Osteoblast (primary cell): Measurements from ENCODE around the gene COL13A1. TPM values are rescaled to one million over a fixed set of nuclear protein-coding genes. Genes with fewer than 3 reads are reported as not detected.
A peak's percentile ranks its signal among the peaks of the same experiment; 100 is the strongest.

ENCODE experiments used
- DNase-seq: peaks from one replicate; pipeline ENCODE4 v3.0.0; 2011; ENCODE audit warnings: low spot score, mixed read lengths; ENCODE audit not compliant: insufficient read length; ENCODE audit errors: missing footprints
- H2AFZ ChIP-seq: 2 replicates; pipeline ENCODE4 v1.6.0; 2011; ENCODE audit warnings: mild to moderate bottlenecking, low read length
- H3K27ac ChIP-seq: 2 replicates; pipeline ENCODE4 v1.5.1; 2011; ENCODE audit warnings: mild to moderate bottlenecking, low read depth, low read length, moderate library complexity
- H3K27me3 ChIP-seq: 2 replicates; pipeline ENCODE4 v1.6.0; 2012; ENCODE audit warnings: mild to moderate bottlenecking, control low read depth, inconsistent platforms, low read length, moderate library complexity; ENCODE audit not compliant: insufficient read depth
- H3K36me3 ChIP-seq: 2 replicates; pipeline ENCODE4 v1.5.1; 2011; ENCODE audit warnings: mild to moderate bottlenecking, low read length, control low read depth, moderate library complexity; ENCODE audit not compliant: insufficient read depth
- H3K4me1 ChIP-seq: 2 replicates; pipeline ENCODE4 v1.5.1; 2011; ENCODE audit warnings: mild to moderate bottlenecking, low read length, control low read depth, moderate library complexity; ENCODE audit not compliant: insufficient read depth
- H3K4me2 ChIP-seq: 2 replicates; pipeline ENCODE4 v1.6.0; 2011; ENCODE audit warnings: mild to moderate bottlenecking, low read length; ENCODE audit not compliant: insufficient read depth
- H3K4me3 ChIP-seq: fragments of 200-600 bp; sonication (generic); 3 replicates; pipeline ENCODE4 v1.5.1; 2012; ENCODE audit warnings: mild to moderate bottlenecking, low read length, inconsistent platforms; ENCODE audit not compliant: insufficient read depth
- H3K79me2 ChIP-seq: 2 replicates; pipeline ENCODE4 v1.6.0; 2012; ENCODE audit warnings: mild to moderate bottlenecking, low read length, control low read depth, inconsistent platforms; ENCODE audit not compliant: insufficient read depth
- H3K9me3 ChIP-seq: 2 replicates; pipeline ENCODE4 v1.5.1; 2011; ENCODE audit warnings: low read depth, low read length, control low read depth
- H4K20me1 ChIP-seq: 2 replicates; pipeline ENCODE4 v1.6.0; 2012; ENCODE audit warnings: mild to moderate bottlenecking, low read length, control low read depth; ENCODE audit not compliant: insufficient read depth
- total RNA-seq: library from RNA; depleted of rRNA; stranded (reverse); fragments of >200 nt; gene quantifications from 2 replicates; pipeline ENCODE4 v1.2.3, GENCODE V29; 2012
- TF ChIP-seq, protein P1 (sequence below): IDR thresholded peaks from 2 replicates; pipeline ENCODE4 v1.5.1; 2011; ENCODE audit warnings: mild to moderate bottlenecking, low read depth, low read length, moderate library complexity; ENCODE audit errors: extremely low read depth

COL13A1 gene
- total RNA-seq, 1 donor, result 1.1 TPM

DNA sequence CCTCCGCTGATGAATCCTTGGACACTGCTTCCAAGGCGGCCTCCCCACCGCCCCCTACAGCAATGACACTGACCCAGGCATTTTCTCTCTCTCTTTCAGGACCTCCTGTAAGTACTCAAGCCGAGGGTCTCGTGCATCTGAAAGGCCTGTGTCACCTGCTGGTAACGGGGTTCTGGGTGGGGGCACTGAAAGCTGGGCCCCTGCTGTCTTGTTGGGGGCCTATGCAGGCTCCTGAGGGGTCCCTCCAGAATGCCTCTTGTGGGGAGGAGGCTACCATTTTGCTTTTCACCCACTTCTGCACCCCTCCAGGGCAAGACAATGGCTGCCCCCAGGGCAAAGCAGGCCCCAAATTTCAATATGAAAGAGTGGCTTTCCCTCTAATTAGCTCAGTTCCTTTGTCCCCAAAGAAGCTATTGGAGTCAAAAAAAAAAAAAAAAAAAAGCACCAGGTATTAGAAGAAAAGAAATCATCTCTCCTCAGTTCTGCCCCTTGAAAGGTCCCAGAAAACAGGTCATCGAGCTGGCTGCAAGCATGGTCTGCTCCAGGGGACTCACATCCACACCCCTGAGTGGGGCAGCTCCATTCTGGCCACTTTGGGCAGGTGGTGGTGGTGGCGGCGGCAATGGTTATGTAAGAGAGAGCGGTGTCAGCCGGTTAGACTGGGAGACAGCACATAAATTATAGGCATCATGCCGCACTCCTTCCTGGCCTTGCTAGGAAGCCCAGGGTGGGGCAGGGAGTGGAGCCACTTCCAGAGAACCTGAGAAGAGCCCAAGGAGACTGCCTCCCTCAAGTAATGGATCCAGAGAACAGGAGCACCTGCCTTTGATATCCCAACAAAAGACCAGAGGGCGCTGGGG, 66.2 kb downstream of the COL13A1 start:
- Histone ChIP-seq H3K27me3 (no peaks in the 10 kb centered on the region), H3K4me3 (no peak overlapping the region), H3K36me3 (no peaks in the 10 kb centered on the region), H2AFZ (no peak overlapping the region), H4K20me1 (no peaks in the 10 kb centered on the region), H3K79me2 (no peaks in the 10 kb centered on the region), H3K27ac (no peak overlapping the region), H3K9me3 (no peaks in the 10 kb centered on the region), H3K4me2 (no peak overlapping the region), H3K4me1 (peaks cover 47% of the 10 kb centered on the region)
- DNase-seq, result peak; percentile 42
- TF ChIP-seq, protein P1, sequence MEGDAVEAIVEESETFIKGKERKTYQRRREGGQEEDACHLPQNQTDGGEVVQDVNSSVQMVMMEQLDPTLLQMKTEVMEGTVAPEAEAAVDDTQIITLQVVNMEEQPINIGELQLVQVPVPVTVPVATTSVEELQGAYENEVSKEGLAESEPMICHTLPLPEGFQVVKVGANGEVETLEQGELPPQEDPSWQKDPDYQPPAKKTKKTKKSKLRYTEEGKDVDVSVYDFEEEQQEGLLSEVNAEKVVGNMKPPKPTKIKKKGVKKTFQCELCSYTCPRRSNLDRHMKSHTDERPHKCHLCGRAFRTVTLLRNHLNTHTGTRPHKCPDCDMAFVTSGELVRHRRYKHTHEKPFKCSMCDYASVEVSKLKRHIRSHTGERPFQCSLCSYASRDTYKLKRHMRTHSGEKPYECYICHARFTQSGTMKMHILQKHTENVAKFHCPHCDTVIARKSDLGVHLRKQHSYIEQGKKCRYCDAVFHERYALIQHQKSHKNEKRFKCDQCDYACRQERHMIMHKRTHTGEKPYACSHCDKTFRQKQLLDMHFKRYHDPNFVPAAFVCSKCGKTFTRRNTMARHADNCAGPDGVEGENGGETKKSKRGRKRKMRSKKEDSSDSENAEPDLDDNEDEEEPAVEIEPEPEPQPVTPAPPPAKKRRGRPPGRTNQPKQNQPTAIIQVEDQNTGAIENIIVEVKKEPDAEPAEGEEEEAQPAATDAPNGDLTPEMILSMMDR, result no peak

DNA sequence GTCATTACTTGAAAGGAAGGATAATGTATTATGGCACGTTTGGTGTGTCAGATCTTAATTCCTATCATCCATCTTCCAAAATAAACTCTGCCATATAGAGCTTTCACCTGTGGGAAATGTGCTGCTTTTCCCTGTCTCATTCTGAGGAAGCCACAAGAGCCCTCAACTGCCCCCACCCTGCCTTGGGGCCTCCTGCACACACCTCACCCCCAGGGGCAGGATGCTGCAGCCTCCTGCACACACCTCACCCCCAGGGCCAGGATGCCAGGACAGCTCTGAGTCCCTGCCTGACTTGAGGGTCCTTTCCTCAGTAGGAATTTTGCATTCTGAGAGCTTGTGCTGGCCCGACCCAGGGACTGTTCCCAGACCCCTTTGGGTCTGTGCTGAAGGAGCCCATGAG, 67.1 kb downstream of the COL13A1 start:
- Histone ChIP-seq H3K4me2 (no peak overlapping the region), H4K20me1 (no peaks in the 10 kb centered on the region), H2AFZ (no peak overlapping the region), H3K4me1 (peaks cover 39% of the 10 kb centered on the region), H3K27ac (no peak overlapping the region), H3K27me3 (no peaks in the 10 kb centered on the region), H3K9me3 (no peaks in the 10 kb centered on the region), H3K36me3 (no peaks in the 10 kb centered on the region), H3K4me3 (no peak overlapping the region), H3K79me2 (no peaks in the 10 kb centered on the region)
- no peak for DNase-seq
- TF ChIP-seq, protein P1, result no peak

DNA sequence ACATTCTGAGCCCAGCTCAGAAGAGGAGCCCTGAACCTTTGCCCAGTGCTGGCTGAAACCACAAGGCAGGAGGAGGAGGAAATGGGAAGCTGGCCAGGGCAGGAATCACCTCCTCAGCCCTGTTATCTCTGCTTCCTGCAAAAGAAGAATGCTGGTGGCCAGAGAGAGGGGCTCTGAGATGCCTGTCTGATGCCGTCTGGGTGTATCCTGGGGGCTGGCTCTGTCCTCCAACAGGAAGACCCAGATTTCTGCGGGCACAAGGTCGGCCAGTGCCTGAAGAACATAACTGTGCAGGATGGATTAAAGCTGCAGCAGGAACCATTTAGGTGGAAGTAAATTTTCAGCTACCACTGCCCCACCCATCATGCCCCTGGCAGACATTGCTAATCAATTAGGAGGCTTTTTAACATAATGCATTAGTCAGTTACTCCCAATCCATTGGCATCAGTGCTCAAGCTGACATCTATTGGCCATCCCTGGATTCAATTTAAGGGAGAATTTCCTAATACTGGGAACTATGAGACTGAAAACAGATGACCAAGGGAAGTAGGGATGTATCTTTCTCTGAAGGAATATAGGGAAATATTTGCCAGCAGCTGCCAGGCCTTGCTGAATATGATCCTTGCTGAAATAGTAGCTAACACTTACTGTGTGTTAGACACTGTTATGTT, 67.7 kb downstream of the COL13A1 start:
- Histone ChIP-seq H3K4me2 (no peak overlapping the region), H2AFZ (peak overlapping the region; percentile 56), H3K36me3 (no peaks in the 10 kb centered on the region), H3K4me3 (no peak overlapping the region), H3K9me3 (no peaks in the 10 kb centered on the region), H3K4me1 (peaks cover 40% of the 10 kb centered on the region), H4K20me1 (no peaks in the 10 kb centered on the region), H3K27ac (peak overlapping the region; percentile 30), H3K79me2 (no peaks in the 10 kb centered on the region), H3K27me3 (no peaks in the 10 kb centered on the region)
- DNase-seq, result peak; percentile 78
- TF ChIP-seq, protein P1, result no peak

DNA sequence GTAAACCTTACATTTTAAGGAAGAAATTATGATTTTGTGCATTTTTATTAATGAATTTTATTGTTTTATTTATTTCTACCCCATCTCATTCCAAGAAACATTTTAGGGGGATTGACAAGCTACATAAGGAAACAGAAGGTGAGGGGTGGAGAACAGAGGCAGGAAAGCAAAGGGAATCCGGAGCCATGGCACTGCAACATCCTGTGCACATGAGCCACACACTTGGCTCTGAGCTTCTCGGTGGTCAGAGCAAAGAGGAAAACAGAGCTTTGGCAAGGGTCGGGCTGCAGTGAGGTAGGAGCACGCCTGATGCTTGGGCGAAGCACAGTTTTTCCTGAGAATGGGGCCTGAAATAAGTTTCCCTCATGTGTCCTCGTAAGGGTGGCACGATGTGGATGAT, 68.9 kb downstream of the COL13A1 start:
- no peak for DNase-seq
- Histone ChIP-seq H3K27me3 (no peaks in the 10 kb centered on the region), H3K27ac (no peak overlapping the region), H3K9me3 (no peaks in the 10 kb centered on the region), H3K4me1 (peaks cover 38% of the 10 kb centered on the region), H3K4me3 (no peak overlapping the region), H4K20me1 (no peaks in the 10 kb centered on the region), H3K79me2 (no peaks in the 10 kb centered on the region), H3K36me3 (no peaks in the 10 kb centered on the region), H2AFZ (no peak overlapping the region), H3K4me2 (no peak overlapping the region)
- TF ChIP-seq, protein P1, result no peak
